ENCODE data around the gene B3GNT5. TPM values are rescaled to one million over a fixed set of nuclear protein-coding genes. Genes with fewer than 3 reads are reported as not detected.

Gene B3GNT5
- total and polyA plus RNA-seq, 10 of the 15 experiments (the other 5 are each of a cell fraction or from before 2014, with no cell fraction given) = 0.24 to 1.1 (median 0.48) TPM

DNA sequence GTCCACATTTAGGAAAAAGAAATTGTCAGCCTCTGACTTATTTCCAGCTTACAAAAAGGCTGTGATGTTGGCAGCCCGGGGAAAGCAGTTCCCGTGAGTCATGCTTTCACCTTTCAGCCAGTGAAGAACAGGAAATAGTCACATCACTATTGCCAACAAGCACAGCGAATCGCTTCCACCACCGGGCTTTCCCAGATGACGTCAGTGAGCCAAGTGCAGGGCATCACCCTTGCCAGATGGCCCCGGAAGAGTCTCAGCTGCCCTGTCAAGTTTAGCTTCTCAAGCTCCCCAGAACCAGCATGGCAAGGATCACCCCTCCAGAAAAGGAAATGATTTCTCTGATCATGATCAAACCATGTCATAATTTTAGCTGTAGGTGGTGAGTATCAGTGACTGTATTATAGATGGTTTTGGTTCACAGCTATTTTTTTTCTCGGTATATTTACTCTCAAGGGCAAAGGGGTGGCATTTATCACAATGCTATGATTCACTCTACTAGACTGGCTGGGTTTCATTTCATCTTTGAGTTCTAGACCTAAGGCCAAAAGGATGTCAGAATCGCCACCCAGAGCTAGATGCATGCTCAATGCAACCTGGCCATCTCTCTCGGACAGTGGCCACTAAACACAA, 32.9 kb downstream of the B3GNT5 start:
- POLR2A ChIA-PET = interaction anchor here (0.6 to 2.2 kb wide), 9 partner anchors 10 to 176 kb away, joined by 3 to 10 read pairs (median 3); no protein-coding TSS in a partner anchor
- FAIRE-seq = peak; percentile 97
- RAD21 ChIA-PET (ENCODE audit: unreplicated experiment) = interaction anchor here (0.5 to 3.3 kb wide), 22 partner anchors 10 to 570 kb away, joined by 3 to 20 read pairs (median 4); partner anchors contain the start of genes B3GNT5 and LAMP3
- SMC1A ChIA-PET (ENCODE audit: uncharacterized antibody, unreplicated experiment) = interaction anchor here (0.5 to 3.2 kb wide), 31 partner anchors 10 to 131 kb away, joined by 3 to 23 read pairs (median 4); partner anchors contain the start of genes B3GNT5 and LAMP3
- peak; percentile 95 for ATAC-seq
- Histone ChIP-seq H3K79me2 (ENCODE audit: control insufficient read depth, insufficient read depth, low read length) (no peaks in the 10 kb centered on the region), H3K4me2 (ENCODE audit: control insufficient read depth, insufficient read depth) (peak overlapping the region; percentile 57; the same call in 1 of the 2 replicates), H3K9ac (ENCODE audit: control insufficient read depth, insufficient read depth, low read length) (0 out of 2 replicates have a peak overlapping the region, but pooled peaks have one; percentile 23), H3K27me3 (replicated peaks in 1 of 2; ENCODE audit: control insufficient read depth in 2 of 2, insufficient read depth in 2 of 2, low read length in 1 of 2) (no peaks in the 10 kb centered on the region), H3K9me3 (replicated peaks; ENCODE audit: control insufficient read depth, insufficient read depth, low read length) (no peaks in the 10 kb centered on the region), H3K27ac (ENCODE audit: control insufficient read depth, insufficient read depth) (peak overlapping the region; percentile 2; the same call in 1 of the 2 replicates), H3K36me3 (ENCODE audit: control insufficient read depth in 2 of 2, insufficient read depth in 2 of 2, low read length in 1 of 2) (no peaks in the 10 kb centered on the region), H4K20me1 (ENCODE audit: control insufficient read depth, insufficient read depth) (no peaks in the 10 kb centered on the region), H3K4me3 (no peak overlapping the region), H3K4me1 (ENCODE audit: control insufficient read depth, insufficient read depth, low read length) (peaks cover 5% of the 10 kb centered on the region), H2AFZ (ENCODE audit: control insufficient read depth, low read depth, low read length) (peak overlapping the region; percentile 63)
- CTCF ChIA-PET = interaction anchor here (0.7 to 2.7 kb wide), 11 partner anchors 10 to 163 kb away, joined by 3 to 18 read pairs (median 5); no protein-coding TSS in a partner anchor
- WGBS (ENCODE audit: insufficient coverage, insufficient replicate concordance, low lambda C conversion rate, missing lambda C conversion rate) = 11% methylated on average over 10 of the region's 10 CpGs
- intact Hi-C loops (cut with micrococcal nuclease; ENCODE audit: unreplicated experiment) = loop anchor here (5.0 kb wide), 1 partner anchor 91 kb away; no protein-coding TSS in a partner anchor
- BruUV-seq (replicated peaks) = TSS peak; percentile 94
- DNase-seq (ENCODE audit: low read depth, low spot score) = peak; percentile 81
- in situ Hi-C loops (cut with MboI) = no loop called here
- TF ChIP-seq CREM (IDR thresholded peaks at IDR 0.05; ENCODE audit: low read depth) (peak; percentile 93), IKZF2 (IDR thresholded peaks at IDR 0.05) (peak; percentile 75 to 86), RAD51 (IDR thresholded peaks at IDR 0.05) (peak; percentile 20; the same call in 1 of the 2 replicates), BMI1 (IDR thresholded peaks at IDR 0.05; ENCODE audit: borderline replicate concordance) (no peak), MYC (IDR thresholded peaks at IDR 0.05; ENCODE audit: insufficient read depth, insufficient read length, insufficient replicate concordance, low read length, severe bottlenecking) (no peak), SIX5 (IDR thresholded peaks at IDR 0.05; ENCODE audit: low read depth, low read length, severe bottlenecking) (no peak), RELA (IDR thresholded peaks at IDR 0.05; ENCODE audit: borderline replicate concordance, partially characterized antibody) (peak; percentile 90), CBFB (IDR thresholded peaks at IDR 0.05; ENCODE audit: low read depth) (no peak), ZNF384 (IDR thresholded peaks at IDR 0.05; ENCODE audit: borderline replicate concordance, low read depth, low read length) (no peak), TCF7 (IDR thresholded peaks at IDR 0.05; ENCODE audit: borderline replicate concordance) (no peak), ZNF24 (IDR thresholded peaks at IDR 0.05) (peak; percentile 96), NFYA (IDR thresholded peaks at IDR 0.05; ENCODE audit: borderline replicate concordance, low read depth, low read length) (no peak), CBX3 (IDR thresholded peaks at IDR 0.05; ENCODE audit: borderline replicate concordance, low read depth) (no peak), MEF2A (IDR thresholded peaks at IDR 0.05; ENCODE audit: insufficient read depth, low read depth, low read length) (no peak), ZNF622 (IDR thresholded peaks at IDR 0.05) (no peak)
- TF ChIP-seq, protein P1, sequence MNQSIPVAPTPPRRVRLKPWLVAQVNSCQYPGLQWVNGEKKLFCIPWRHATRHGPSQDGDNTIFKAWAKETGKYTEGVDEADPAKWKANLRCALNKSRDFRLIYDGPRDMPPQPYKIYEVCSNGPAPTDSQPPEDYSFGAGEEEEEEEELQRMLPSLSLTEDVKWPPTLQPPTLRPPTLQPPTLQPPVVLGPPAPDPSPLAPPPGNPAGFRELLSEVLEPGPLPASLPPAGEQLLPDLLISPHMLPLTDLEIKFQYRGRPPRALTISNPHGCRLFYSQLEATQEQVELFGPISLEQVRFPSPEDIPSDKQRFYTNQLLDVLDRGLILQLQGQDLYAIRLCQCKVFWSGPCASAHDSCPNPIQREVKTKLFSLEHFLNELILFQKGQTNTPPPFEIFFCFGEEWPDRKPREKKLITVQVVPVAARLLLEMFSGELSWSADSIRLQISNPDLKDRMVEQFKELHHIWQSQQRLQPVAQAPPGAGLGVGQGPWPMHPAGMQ (IDR thresholded peaks at IDR 0.05; ENCODE audit: borderline replicate concordance) = no peak
- TF ChIP-seq, protein P2, sequence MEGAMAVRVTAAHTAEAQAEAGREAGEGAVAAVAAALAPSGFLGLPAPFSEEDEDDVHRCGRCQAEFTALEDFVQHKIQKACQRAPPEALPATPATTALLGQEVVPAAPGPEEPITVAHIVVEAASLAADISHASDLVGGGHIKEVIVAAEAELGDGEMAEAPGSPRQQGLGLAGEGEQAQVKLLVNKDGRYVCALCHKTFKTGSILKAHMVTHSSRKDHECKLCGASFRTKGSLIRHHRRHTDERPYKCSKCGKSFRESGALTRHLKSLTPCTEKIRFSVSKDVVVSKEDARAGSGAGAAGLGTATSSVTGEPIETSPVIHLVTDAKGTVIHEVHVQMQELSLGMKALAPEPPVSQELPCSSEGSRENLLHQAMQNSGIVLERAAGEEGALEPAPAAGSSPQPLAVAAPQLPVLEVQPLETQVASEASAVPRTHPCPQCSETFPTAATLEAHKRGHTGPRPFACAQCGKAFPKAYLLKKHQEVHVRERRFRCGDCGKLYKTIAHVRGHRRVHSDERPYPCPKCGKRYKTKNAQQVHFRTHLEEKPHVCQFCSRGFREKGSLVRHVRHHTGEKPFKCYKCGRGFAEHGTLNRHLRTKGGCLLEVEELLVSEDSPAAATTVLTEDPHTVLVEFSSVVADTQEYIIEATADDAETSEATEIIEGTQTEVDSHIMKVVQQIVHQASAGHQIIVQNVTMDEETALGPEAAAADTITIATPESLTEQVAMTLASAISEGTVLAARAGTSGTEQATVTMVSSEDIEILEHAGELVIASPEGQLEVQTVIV (IDR thresholded peaks at IDR 0.05; ENCODE audit: borderline replicate concordance, partially characterized antibody) = peak; percentile 30
- TF ChIP-seq, protein P3, sequence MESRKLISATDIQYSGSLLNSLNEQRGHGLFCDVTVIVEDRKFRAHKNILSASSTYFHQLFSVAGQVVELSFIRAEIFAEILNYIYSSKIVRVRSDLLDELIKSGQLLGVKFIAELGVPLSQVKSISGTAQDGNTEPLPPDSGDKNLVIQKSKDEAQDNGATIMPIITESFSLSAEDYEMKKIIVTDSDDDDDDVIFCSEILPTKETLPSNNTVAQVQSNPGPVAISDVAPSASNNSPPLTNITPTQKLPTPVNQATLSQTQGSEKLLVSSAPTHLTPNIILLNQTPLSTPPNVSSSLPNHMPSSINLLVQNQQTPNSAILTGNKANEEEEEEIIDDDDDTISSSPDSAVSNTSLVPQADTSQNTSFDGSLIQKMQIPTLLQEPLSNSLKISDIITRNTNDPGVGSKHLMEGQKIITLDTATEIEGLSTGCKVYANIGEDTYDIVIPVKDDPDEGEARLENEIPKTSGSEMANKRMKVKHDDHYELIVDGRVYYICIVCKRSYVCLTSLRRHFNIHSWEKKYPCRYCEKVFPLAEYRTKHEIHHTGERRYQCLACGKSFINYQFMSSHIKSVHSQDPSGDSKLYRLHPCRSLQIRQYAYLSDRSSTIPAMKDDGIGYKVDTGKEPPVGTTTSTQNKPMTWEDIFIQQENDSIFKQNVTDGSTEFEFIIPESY (IDR thresholded peaks at IDR 0.05) = no peak
